GM12878 (cell line): ENCODE data around the gene CKS1B. TPM values are rescaled to one million over a fixed set of nuclear protein-coding genes. Genes with fewer than 3 reads are reported as not detected.

ENCODE experiments used
- ATAC-seq: fragments of 200-7000 bp; cut with Tn5 transposase; 3 replicates; pipeline ENCODE4 v1.9.1; 2020; ENCODE audit warnings: mild to moderate bottlenecking, moderate library complexity
- BruUV-seq: library from RNA; stranded (reverse); fragments of 400-500 nt; replicated peaks from 2 replicates; lab custom pipeline; 2021; lab: Mats Ljungman, UMichigan
- CTCF ChIA-PET: fragments of 300-600 bp; sonication (Branson Sonifier 250); formaldehyde crosslinking; extraction: SDS; loops from one replicate; lab custom pipeline; 2021; ENCODE audit warnings: inconsistent platforms; lab: Yijun Ruan, JAX
- POLR2A ChIA-PET: fragments of 350-600 bp; formaldehyde crosslinking; extraction: SDS; loops from one replicate; lab custom pipeline; 2021; ENCODE audit warnings: inconsistent platforms; lab: Charles Lee
- RAD21 ChIA-PET: fragments of 300-600 bp; sonication (Branson Sonifier 250); formaldehyde crosslinking; loops from one replicate; lab custom pipeline; 2023; ENCODE audit warnings: antibody characterized with exemption; ENCODE audit not compliant: unreplicated experiment; lab: Charles Lee
- SMC1A ChIA-PET: fragments of 300-600 bp; sonication (Branson Sonifier 250); formaldehyde crosslinking; loops from one replicate; lab custom pipeline; 2023; ENCODE audit not compliant: unreplicated experiment, uncharacterized antibody; lab: Charles Lee
- DNase-seq: peaks from one replicate; pipeline ENCODE4 v3.0.0-alpha.2; 2011; ENCODE audit warnings: low read depth, low spot score
- FAIRE-seq: peaks from 3 replicates; lab custom pipeline; 2011; peaks lifted over from hg19 to GRCh38; lab: Jason Lieb, UNC
- H2AFZ ChIP-seq: 2 replicates; pipeline ENCODE4 v1.6.0; 2011; ENCODE audit warnings: low read depth, low read length, control low read depth; ENCODE audit not compliant: control insufficient read depth
- H3K27ac ChIP-seq: 2 replicates; pipeline ENCODE4 v1.5.1; 2011; ENCODE audit warnings: control low read depth; ENCODE audit not compliant: control insufficient read depth, insufficient read depth
- H3K27me3 ChIP-seq, 2 experiments: replicated peaks in 1 of 2; 2 replicates each; pipeline versions ENCODE4 v1.6.0 to v1.6.1; 2011; ENCODE audit warnings: low read length in 1 of 2; ENCODE audit not compliant: control insufficient read depth in 2 of 2, insufficient read depth in 2 of 2
- H3K36me3 ChIP-seq, 2 experiments: 2 replicates each; pipeline ENCODE4 v1.5.1; 2011; ENCODE audit warnings: low read length in 1 of 2; ENCODE audit not compliant: control insufficient read depth in 2 of 2, insufficient read depth in 2 of 2
- H3K4me1 ChIP-seq: 2 replicates; pipeline ENCODE4 v1.6.1; 2011; ENCODE audit warnings: mild to moderate bottlenecking, low read length, moderate library complexity, mixed read lengths; ENCODE audit not compliant: control insufficient read depth, insufficient read depth
- H3K4me2 ChIP-seq: 2 replicates; pipeline ENCODE4 v1.6.0; 2011; ENCODE audit warnings: control low read depth; ENCODE audit not compliant: control insufficient read depth, insufficient read depth
- H3K4me3 ChIP-seq: fragments of 200-600 bp; sonication (generic); 2 replicates; pipeline ENCODE4 v1.5.1; 2016
- H3K79me2 ChIP-seq: 2 replicates; pipeline ENCODE4 v1.6.0; 2011; ENCODE audit warnings: low read length; ENCODE audit not compliant: control insufficient read depth, insufficient read depth
- H3K9ac ChIP-seq: 2 replicates; pipeline ENCODE4 v1.8.0; 2011; ENCODE audit warnings: low read length, control low read depth, mixed read lengths; ENCODE audit not compliant: control insufficient read depth, insufficient read depth
- H3K9me3 ChIP-seq: replicated peaks from 3 replicates; pipeline ENCODE4 v1.5.1; 2011; ENCODE audit warnings: mild to moderate bottlenecking, low read length; ENCODE audit not compliant: control insufficient read depth, insufficient read depth
- H4K20me1 ChIP-seq: 2 replicates; pipeline ENCODE4 v1.6.0; 2011; ENCODE audit not compliant: control insufficient read depth, insufficient read depth
- ATF2 ChIP-seq: IDR thresholded peaks from 2 replicates; pipeline ENCODE4 v1.6.1; 2012; ENCODE audit warnings: low read length, inconsistent platforms
- BHLHE40 ChIP-seq, 2 experiments: fragments of 450-650 bp in 1 of 2; IDR thresholded peaks; 2 replicates each; pipeline ENCODE4 v1.6.1; 2011 to 2017; ENCODE audit warnings: low read depth in 2 of 2, borderline replicate concordance in 1 of 2, improper control_type of control experiment in 1 of 2, low read length in 1 of 2, mild to moderate bottlenecking in 1 of 2
- EED ChIP-seq: sonication (generic); IDR thresholded peaks from 2 replicates; pipeline ENCODE4 v1.6.1; 2016; ENCODE audit warnings: antibody characterized with exemption, low read depth
- GABPA ChIP-seq: IDR thresholded peaks from 2 replicates; pipeline ENCODE4 v1.6.1; 2014; ENCODE audit warnings: antibody characterized with exemption, low read depth, mild to moderate bottlenecking, inconsistent platforms
- KDM1A ChIP-seq: fragments of 200-600 bp; sonication (generic); IDR thresholded peaks from 2 replicates; pipeline ENCODE4 v1.6.1; 2016; ENCODE audit warnings: borderline replicate concordance
- LARP7 ChIP-seq: fragments of 450-650 bp; IDR thresholded peaks from 2 replicates; pipeline ENCODE4 v1.6.1; 2017; ENCODE audit warnings: mild to moderate bottlenecking
- POLR2A ChIP-seq: IDR thresholded peaks from 2 replicates; pipeline ENCODE4 v1.6.1; 2011; ENCODE audit warnings: low read depth, mild to moderate bottlenecking, low read length
- RBBP5 ChIP-seq: fragments of 200-600 bp; sonication (generic); conservative IDR thresholded peaks from 2 replicates; pipeline ENCODE4 v1.6.1; 2016
- ZBTB11 ChIP-seq: fragments of 450-650 bp; formaldehyde crosslinking; IDR thresholded peaks from 2 replicates; pipeline ENCODE4 v1.5.0; 2022; ENCODE audit warnings: mild to moderate bottlenecking, missing genetic modification characterization
- WGBS: methylation state at CpG from one replicate; pipeline ENCODE4 v1.1.6; 2016; ENCODE audit warnings: low lambda C conversion rate; ENCODE audit not compliant: insufficient replicate concordance, insufficient coverage; ENCODE audit errors: missing lambda C conversion rate; 5-methylcytosine and 5-hydroxymethylcytosine counted together
- in situ Hi-C: fragments of 300-500 bp; cut with MboI; formaldehyde crosslinking; loops from 9 replicates; pipeline ENCODE4 v1.14.3; 2018; ENCODE audit warnings: mixed read lengths
- intact Hi-C: fragments of 100-400 bp; cut with micrococcal nuclease; formaldehyde crosslinking; loops from one replicate; pipeline ENCODE4 v1.14.2; 2022; ENCODE audit not compliant: unreplicated experiment
- polyA plus RNA-seq, 11 experiments: library from polyadenylated mRNA; depleted of rRNA in 4 of 11; unstranded in 6 of 11; stranded (reverse) in 5 of 11; fragments of >200 nt; fragmentation: Nextera tagmentation in 4 of 11; fragmentation: Illumina TruSeq in 1 of 11; extraction: Ambion mirVana in 4 of 11; extraction: Trizol in 1 of 11; gene quantifications; 1 replicate in 1 of 11; 2 replicates in 10 of 11; pipeline versions ENCODE4 v1.2.1 to v1.2.3, GENCODE V29; 2011 to 2016; ENCODE audit warnings: inconsistent platforms in 2 of 11, missing spikeins in 2 of 11, low read depth in 1 of 11
- total RNA-seq, 4 experiments: library from RNA; depleted of rRNA in 3 of 4; stranded (reverse); fragments of >200 nt in 3 of 4; fragmentation: Illumina TruSeq in 1 of 4; extraction: Trizol in 1 of 4; gene quantifications; 2 replicates each; pipeline versions ENCODE4 v1.2.1 to v1.2.3, GENCODE V29; 2013 to 2021

The CKS1B gene
- total and polyA plus RNA-seq, 10 of the 15 experiments (the other 5 are each of a cell fraction or from before 2014, with no cell fraction given) = 125 to 608 (median 364) TPM

GRCh38 chr1:155014709-155015508 lies 40.4 kb downstream of the CKS1B start (continued):
- no peak for TF ChIP-seq RBBP5
- TF ChIP-seq EED = no peak
- TF ChIP-seq BHLHE40 (IDR thresholded peaks at IDR 0.05; ENCODE audit: borderline replicate concordance in 1 of 2, low read depth in 2 of 2, low read length in 1 of 2) = no peak
- no peak for TF ChIP-seq LARP7
- TF ChIP-seq KDM1A = no peak
- no peak for TF ChIP-seq GABPA

GRCh38 chr1:155015527-155016230 lies 41.2 kb downstream of the CKS1B start:
- no peak overlapping the region for H2AFZ ChIP-seq
- in situ Hi-C loops = no loop called here
- ChIA-PET RAD21 (interaction anchor here (1.0 to 2.2 kb wide), 4 partner anchors 12 to 456 kb away, joined by 3 to 6 read pairs (median 4); no protein-coding TSS in a partner anchor), CTCF (interaction anchor here (0.7 to 3.1 kb wide), 6 partner anchors 8 to 456 kb away, joined by 3 to 42 read pairs (median 14); partner anchors contain the start of genes FLAD1, SHC1 and ZBTB7B), POLR2A (interaction anchor here (1.0 to 2.3 kb wide), 6 partner anchors 9 to 63 kb away, joined by 4 to 11 read pairs (median 6); partner anchors contain the start of gene FLAD1), SMC1A (interaction anchor here (0.6 to 2.8 kb wide), 12 partner anchors 12 to 456 kb away, joined by 3 to 14 read pairs (median 4); partner anchors contain the start of gene PYGO2)
- FAIRE-seq (peak; percentile 18), ATAC-seq (no peak), DNase-seq (no peak)
- H3K27ac ChIP-seq = no peak overlapping the region
- no peaks in the 10 kb centered on the region for H3K9me3 ChIP-seq
- no TSS peak for BruUV-seq
- H3K79me2 ChIP-seq = no peaks in the 10 kb centered on the region; the same call in none of the 2 replicates
- no peaks in the 10 kb centered on the region for H4K20me1 ChIP-seq
- H3K36me3 ChIP-seq = peaks cover 0 to 22% of the 10 kb centered on the region in 2 experiments; a peak in 3 of 4 replicates
- H3K4me2 ChIP-seq = no peak overlapping the region
- TF ChIP-seq ZBTB11 (CRISPR knock-in tag) (no peak), ATF2 (no peak), POLR2A (peak; percentile 31; the same call in 1 of the 2 replicates)
- intact Hi-C loops = loop anchor here (2.0 kb wide), 2 partner anchors 13 to 31 kb away; partner anchors contain the start of gene ZBTB7B
- H3K27me3 ChIP-seq = no peaks in the 10 kb centered on the region
- peaks cover 25% of the 10 kb centered on the region for H3K4me1 ChIP-seq
- no peak overlapping the region for H3K9ac ChIP-seq
- WGBS = 90% methylated on average over 16 of the region's 16 CpGs
- H3K4me3 ChIP-seq = no peak overlapping the region
